ENCODE measurements around the gene MYD88.

The MYD88 gene

GRCh38 chr3:38114052-38114874 is 24.2 kb upstream of the MYD88 start:
- no peak for DNase-seq

- no peak for DNase-seq
These were observed 23.4 kb upstream of the MYD88 start for GRCh38 chr3:38114875-38115644.

DNA sequence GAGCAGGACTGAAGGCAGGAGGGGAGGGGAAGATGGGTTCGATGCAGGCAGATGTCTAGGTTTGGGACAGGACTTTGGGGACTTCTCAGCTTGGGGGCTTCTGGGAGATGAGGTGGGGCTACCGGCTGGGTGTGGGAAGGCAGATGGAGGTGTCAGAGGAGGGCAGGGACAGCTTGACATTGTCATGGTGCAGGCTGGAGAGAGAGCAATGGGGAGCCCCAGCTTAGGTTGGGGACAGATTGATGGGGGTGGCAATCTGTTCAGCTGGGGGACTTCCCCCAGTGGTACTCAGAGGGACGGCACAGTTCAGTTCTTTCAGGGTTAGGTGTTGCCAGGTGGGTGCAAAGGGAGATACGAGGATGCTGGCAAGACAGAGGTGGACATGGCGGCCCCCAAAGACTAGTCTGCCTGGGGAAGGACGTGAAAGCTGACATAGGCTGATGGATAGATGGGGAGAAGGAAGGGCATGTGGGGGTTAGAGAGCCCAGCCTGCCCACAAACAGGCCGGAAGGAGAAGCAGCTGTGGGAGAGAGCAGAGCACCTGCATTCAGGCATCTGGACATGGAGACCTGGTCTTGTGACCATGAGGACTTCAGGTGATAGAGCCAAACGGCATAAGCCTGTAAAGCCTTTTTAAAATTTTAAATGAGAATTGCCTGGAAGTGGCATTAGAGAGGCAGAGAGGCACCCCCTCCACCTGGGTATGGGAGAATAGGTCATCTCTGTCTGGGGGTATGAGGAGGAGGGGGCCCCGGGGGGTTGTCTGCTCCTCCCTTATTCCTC is 22.6 kb upstream of the MYD88 start:
- no peak for DNase-seq

DNA sequence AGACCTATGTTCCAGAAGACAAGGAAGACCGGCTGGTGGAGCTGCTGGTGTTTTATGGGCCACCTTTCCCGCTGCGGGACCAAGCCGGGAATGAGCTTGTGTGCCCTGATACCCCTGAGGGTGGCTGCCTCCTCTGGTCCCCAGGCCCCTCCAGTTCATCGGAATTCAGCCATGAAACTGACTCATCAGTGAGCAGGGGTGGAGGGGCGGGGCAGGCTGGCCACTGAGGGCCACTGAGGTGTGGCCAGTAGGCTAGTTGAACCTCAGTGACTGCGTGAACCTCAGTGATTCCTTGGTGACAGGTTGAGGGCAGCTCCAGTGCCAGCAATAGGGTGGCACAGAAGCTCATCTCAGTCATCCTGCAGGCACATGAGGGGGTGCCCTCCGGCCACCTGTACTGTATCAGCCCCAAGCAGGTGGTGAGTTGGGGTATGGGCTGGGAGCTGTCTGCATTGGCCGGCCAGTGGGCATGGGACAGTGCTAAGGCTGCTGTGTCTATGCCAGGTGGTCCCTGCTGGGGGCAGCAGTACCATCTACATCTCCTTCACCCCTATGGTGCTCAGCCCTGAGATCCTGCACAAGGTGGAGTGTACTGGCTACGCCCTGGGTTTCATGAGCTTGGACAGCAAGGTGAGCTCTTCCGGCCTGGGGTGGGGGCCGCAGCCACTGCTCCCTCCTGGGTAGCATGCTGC is 21.8 kb upstream of the MYD88 start:
- DNase-seq, result no peak

- no peak for DNase-seq
These were observed 21.2 kb upstream of the MYD88 start for GRCh38 chr3:38117163-38117716.

- peak; percentile 1 for DNase-seq
These were observed 20.6 kb upstream of the MYD88 start for GRCh38 chr3:38117748-38118420.

GRCh38 chr3:38118421-38119247 is 19.8 kb upstream of the MYD88 start:
- DNase-seq, result no peak

DNA sequence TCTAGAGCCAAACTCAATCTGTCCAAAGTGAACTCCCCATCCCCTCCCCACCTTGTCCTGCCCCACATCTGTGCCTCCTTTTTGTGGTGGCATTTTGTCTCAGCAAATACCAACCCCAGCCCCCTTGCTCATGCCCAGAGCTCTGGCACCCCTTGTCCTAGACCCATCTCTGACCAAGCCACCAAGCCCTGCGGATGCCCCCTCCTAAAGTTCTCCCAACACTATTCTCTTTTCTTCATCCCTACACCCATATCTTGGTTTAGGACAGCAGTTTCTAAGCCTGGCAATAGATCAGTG is 19.3 kb upstream of the MYD88 start:
- DNase-seq, result no peak

DNA sequence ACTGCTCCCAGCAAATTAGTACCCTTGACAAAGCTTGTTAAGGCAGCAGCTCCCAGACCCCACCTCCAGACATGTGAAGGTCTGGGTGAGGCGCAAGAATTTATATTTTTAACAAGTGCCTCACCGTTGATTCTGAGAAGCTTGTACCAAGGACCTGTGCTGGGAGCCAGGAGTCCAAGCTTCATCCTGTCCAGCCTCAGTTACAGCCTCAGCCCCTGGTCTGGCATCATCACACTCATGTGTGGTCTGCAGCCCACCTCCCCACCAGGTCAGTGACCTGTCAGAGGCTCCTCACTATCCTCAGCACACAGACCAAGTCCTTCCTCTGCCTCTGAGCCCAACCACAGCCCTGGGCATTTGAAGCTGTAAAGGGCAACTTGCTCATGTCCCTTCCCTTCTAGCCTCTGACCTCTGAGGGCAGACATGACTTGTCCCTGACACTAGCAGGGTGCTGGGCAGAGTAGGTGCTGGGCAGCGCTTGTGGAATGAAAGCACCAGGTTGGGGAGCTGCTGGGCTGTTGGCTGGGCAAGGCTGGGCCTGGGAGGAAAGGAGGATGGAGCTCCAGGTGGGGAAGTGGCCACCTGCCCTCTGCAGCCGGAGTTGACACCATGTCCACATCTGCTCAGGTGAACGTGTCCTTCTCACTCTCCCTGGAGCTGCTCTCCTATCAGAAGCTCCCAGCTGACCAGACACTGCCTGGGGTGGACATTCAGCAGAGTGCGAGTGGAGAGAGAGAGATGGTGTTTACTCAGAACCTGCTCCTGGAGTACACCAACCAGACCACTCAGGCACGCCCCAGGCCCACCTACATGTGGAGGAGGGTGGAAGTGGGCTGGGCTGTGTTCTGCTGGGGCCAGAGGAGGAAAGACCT is 18.4 kb upstream of the MYD88 start:
- DNase-seq, result no peak

DNA sequence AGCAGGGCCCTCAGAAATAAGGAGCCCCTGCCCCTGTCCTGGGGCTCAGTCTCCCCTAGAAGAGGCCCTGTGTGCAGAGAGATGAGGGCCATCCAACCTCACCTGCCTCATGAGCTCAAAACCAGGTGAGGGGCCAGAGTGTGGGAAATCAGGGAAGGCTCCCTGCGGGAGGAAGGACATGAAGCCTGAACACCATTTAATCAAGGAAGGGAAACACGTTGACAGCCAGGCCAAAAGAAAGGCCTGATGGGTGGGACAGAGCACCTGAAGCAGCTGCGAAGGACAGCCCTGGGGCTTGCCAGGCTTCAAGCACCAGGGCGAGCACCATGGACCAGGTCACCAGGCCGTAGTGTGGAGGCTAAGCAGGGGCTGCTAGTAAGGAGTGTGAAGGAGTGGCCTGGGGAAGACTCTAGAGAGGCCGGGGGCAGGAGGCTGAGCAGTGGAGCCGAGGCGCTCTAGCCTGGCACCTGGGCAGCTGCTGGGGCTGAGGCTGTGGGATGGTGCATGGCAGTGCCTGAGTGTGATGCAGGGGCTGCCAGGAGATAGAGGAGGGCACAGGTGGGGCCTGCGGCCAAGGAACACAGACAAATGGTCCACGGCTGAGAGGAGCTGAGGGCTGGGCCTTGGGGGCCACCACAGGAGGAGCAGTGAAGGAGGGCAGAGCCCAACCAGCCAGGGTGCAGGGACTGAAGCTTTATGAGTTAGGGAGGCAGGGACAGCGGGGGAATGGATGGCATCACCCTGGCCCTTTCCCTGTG is 17.6 kb upstream of the MYD88 start:
- DNase-seq, result no peak

- DNase-seq, result no peak
These were observed 17.0 kb upstream of the MYD88 start for GRCh38 chr3:38121451-38121831.

DNA sequence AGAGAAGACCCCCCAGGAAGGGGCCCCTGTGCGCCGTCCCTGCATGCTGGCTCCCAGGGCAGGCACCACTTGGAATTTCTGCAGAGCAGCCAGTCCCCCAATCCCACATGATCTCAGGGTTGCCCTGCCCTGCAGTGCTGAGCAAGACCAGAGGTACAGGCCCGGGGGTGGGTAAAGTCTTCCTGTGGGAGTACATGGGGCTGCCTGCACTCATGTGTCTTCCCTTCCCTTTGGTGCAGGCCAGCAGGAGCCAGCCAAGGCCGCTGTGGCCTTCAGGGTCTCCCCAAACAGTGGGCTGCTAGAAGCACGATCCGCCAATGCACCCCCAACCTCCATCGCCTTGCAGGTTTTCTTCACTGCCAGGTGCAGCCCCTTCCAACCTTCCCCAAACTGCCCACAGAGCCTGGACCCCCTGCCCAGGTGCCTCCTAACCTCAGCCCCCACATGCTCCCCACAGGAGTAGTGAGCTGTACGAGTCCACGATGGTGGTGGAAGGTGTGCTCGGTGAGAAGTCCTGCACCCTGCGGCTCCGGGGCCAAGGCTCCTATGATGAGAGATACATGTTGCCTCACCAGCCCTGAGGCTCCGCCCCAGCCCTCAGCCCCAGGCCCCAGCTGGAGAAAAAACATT is 16.5 kb upstream of the MYD88 start:
- DNase-seq, result no peak

- no peak for DNase-seq
These were observed 15.7 kb upstream of the MYD88 start for GRCh38 chr3:38122712-38123290.

- DNase-seq, result no peak
These were observed 13.9 kb upstream of the MYD88 start for GRCh38 chr3:38124324-38125122.

GRCh38 chr3:38125305-38126120 is 12.9 kb upstream of the MYD88 start:
- DNase-seq, result no peak

- DNase-seq, result no peak
These were observed 12.2 kb upstream of the MYD88 start for GRCh38 chr3:38126121-38126892.
